K562 treated with DMSO at 1 percent for 48 hours (cell line): ENCODE results near the gene HNRNPAB. TPM values are rescaled to one million over a fixed set of nuclear protein-coding genes. Genes with fewer than 3 reads are reported as not detected.

Experiments
- total RNA-seq: library from RNA; unstranded; fragments of 300-600 nt; gene quantifications from 2 replicates; pipeline ENCODE4 v1.2.3, GENCODE V29; 2022; ENCODE audit warnings: low replicate concordance; ENCODE audit errors: extremely low read depth

HNRNPAB gene
- not detected in 2 replicates for total RNA-seq

GRCh38 chr5:178204182-178204934 lies at the start of gene HNRNPAB:
Gene HNRNPAB (plus strand): TSS chr5:178204533. CDS start chr5:178204838, 305 bp downstream.

GRCh38 chr5:178187014-178187413 lies 17.3 kb upstream of the HNRNPAB start, which contains the start of gene GMCL2:
Gene GMCL2 (minus strand): TSS chr5:178187371. CDS start chr5:178187299, 72 bp downstream.

DNA sequence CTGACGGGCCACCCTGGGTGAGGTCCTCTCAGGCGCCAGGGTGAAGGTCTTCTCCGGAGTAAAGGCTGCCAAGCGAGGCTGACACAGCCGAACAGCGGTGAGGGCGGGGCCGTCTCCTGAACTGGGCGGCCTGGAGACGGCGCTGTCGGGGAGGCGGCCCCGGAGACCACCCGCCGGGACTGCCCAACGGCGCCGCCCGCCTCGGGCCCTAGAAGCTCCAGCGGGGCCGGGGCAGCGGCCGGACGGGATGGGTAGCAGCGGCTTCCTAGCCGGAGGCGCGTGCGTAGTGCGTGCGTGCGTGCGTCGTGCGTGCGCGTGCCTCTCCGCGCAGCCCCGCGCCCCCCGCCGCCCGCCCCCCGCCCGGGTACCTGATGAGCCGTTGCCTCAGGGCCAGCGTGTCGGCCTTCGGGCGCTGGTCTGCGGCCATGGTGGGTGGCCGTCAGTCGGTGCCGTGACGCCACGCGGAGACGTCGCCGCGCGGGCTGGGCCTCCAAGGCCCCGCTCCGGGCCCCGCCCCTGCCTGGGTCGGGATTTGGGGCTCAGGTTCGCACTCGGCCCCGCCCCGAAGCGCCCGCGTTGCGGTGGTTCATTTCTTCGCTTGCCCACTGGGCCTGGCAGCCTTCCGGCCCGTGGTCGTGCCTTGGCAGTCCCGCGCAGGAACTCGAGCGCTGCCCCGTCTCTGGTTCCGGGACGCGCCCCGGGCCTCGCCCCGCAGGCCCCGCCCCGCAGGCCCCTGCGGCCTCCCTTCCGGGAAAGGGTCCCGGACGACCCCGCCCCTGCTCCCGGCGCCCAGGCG lies 28.0 kb downstream of the HNRNPAB start, which contains the start of gene PHYKPL:
PHYKPL (minus strand) TSS at position 679 of the 796 bp plus-strand sequence; CDS start at position 427, 252 bp downstream.

Other genes starting within 250 kb of the HNRNPAB start
- gene PROP1, start 208.3 kb upstream of the HNRNPAB start, total RNA-seq = not detected in 2 replicates
- gene N4BP3, start 91.0 kb upstream of the HNRNPAB start, total RNA-seq = not detected in 2 replicates
- not detected in 2 replicates for gene RMND5B, start 73.5 kb upstream of the HNRNPAB start, total RNA-seq
- not detected in 2 replicates for gene NHP2, start 50.6 kb upstream of the HNRNPAB start, total RNA-seq
- not detected in 2 replicates for gene GMCL2, start 17.2 kb upstream of the HNRNPAB start, total RNA-seq
- gene PHYKPL, start 28.3 kb downstream of the HNRNPAB start, total RNA-seq = not detected in 2 replicates